IPS-20b (cell line): ENCODE data around the gene ECT2L.

ENCODE experiments used
- H3K27ac ChIP-seq: one replicate; pipeline ENCODE4 v1.5.1; 2013; ENCODE audit warnings: low read length
- H3K27me3 ChIP-seq: 2 replicates; pipeline ENCODE4 v1.6.1; 2013; ENCODE audit warnings: mild to moderate bottlenecking, low read length, inconsistent platforms; ENCODE audit not compliant: insufficient read depth
- H3K36me3 ChIP-seq: 2 replicates; pipeline ENCODE4 v1.6.1; 2013; ENCODE audit warnings: low read depth, mild to moderate bottlenecking, inconsistent platforms, low read length, moderate library complexity; ENCODE audit not compliant: insufficient read depth
- H3K4me1 ChIP-seq: 2 replicates; pipeline ENCODE4 v1.6.1; 2013; ENCODE audit warnings: mild to moderate bottlenecking, control low read depth, inconsistent platforms, low read length, moderate library complexity; ENCODE audit not compliant: insufficient read depth
- H3K4me3 ChIP-seq: 2 replicates; pipeline ENCODE4 v1.5.1; 2013; ENCODE audit warnings: mild to moderate bottlenecking, low read length, inconsistent platforms
- H3K9ac ChIP-seq: 2 replicates; pipeline ENCODE4 v1.6.1; 2013; ENCODE audit warnings: low read depth, mild to moderate bottlenecking, inconsistent platforms, low read length, moderate library complexity
- H3K9me3 ChIP-seq: 2 replicates; pipeline ENCODE4 v1.6.1; 2013; ENCODE audit warnings: mild to moderate bottlenecking, low read depth, low read length, inconsistent platforms; ENCODE audit not compliant: insufficient read depth

ECT2L gene

DNA sequence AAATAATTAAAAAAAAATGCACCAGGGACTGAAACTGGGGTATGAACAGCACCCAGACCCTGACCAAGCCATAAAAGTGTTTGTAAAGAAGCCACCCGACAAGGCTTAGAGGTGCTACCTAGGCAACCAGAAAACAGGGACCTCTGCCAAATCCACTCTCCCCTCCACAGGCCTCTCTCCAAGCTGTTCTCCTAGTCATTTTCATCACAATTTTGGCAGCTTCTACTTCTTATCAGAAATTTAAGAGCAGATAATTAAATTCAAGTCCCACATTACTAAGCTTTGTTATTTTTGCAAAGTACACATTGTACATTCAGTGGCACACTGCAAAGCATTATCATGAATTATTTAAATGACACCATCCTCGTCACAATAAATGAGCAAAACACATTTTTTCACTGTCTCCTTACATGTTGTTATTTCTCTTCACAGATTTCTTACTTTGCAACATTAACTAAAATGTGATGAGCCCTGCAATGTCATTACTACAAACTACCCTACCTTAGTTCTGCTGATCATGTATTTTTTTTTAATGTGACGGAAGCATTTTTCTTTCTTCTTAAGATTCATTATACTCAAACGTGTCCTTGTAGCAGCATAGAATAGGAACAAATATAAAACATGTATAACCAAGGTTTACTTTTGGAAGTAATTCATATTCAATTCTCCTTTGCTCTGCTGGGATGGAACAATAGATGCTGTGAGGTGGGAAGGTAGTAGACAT lies 38.1 kb downstream of the ECT2L start:
- H3K9ac ChIP-seq: no peak overlapping the region
- H3K27ac ChIP-seq: no peak overlapping the region
- no peaks in the 10 kb centered on the region for H3K27me3 ChIP-seq
- no peaks in the 10 kb centered on the region; the same call in 1 of the 2 replicates for H3K9me3 ChIP-seq
- H3K4me1 ChIP-seq: no peaks in the 10 kb centered on the region
- H3K4me3 ChIP-seq: no peak overlapping the region
- no peaks in the 10 kb centered on the region for H3K36me3 ChIP-seq

DNA sequence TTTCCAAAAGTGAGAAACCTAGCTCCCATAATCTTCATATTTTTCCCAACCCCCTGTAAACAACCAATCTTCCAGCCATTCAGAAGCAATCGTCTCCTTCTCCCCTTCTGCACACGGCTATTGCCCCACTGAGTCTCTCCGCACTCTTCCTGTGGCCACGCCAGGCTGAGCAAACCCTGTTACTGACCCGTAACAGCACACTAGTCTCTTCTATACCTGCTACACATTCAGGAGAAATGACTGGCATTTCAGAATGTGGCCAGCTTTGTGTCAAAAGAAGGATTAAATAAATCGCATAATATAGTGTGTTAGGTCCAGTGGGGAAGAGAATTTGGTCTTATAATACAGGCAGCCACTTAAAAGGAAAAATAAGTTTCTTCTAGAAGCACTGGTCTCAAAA lies 41.4 kb downstream of the ECT2L start:
- no peaks in the 10 kb centered on the region for H3K27me3 ChIP-seq
- H3K4me3 ChIP-seq: no peak overlapping the region
- H3K9ac ChIP-seq: no peak overlapping the region
- no peaks in the 10 kb centered on the region for H3K9me3 ChIP-seq
- no peaks in the 10 kb centered on the region for H3K36me3 ChIP-seq
- H3K4me1 ChIP-seq: no peaks in the 10 kb centered on the region
- no peak overlapping the region for H3K27ac ChIP-seq

DNA sequence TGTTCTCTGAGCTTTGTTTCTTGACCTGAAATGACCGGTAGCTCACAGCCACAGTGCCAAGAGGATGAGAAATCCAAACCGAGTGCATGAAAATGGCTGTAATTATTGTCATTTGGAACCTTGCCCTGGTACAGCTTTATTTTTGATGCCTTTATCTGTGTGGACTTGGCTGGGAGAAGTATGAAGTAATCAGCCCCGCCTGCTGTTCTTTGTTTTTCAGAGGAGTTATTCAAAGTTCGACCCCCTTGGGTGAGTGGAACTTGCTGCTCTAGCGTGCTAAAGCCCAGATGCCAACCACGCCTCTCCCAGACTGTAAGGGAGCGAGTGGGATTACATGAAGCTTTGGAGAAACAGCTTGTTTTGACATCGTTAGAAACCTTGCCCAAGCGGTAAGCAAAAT lies 48.3 kb downstream of the ECT2L start:
- Histone ChIP-seq H3K27ac (no peak overlapping the region), H3K9me3 (no peaks in the 10 kb centered on the region), H3K9ac (no peak overlapping the region), H3K4me3 (no peak overlapping the region), H3K27me3 (no peaks in the 10 kb centered on the region), H3K36me3 (no peaks in the 10 kb centered on the region), H3K4me1 (peaks cover 5% of the 10 kb centered on the region)

DNA sequence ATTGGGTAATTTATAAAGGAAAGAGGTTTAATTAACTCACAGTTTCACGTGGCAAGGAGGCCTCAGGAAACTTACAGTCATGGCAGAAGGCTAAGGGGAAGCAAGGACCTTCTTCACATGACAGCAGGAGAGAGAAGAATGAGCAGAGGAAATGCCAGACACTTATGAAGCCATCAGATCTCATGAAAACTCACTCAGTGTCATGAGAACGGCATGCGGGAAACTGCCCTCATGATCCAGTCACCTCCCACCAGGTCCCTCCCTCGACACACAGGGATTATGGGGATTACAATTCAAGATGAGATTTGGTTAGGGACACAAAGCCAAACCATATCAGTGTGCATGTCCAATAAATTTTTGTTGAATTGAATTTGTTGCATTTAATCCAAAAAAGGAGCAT lies 52.0 kb downstream of the ECT2L start:
- Histone ChIP-seq H3K27ac (no peak overlapping the region), H3K9me3 (no peaks in the 10 kb centered on the region), H3K4me3 (no peak overlapping the region), H3K27me3 (no peaks in the 10 kb centered on the region), H3K36me3 (no peaks in the 10 kb centered on the region), H3K9ac (no peak overlapping the region), H3K4me1 (peaks cover 5% of the 10 kb centered on the region)

DNA sequence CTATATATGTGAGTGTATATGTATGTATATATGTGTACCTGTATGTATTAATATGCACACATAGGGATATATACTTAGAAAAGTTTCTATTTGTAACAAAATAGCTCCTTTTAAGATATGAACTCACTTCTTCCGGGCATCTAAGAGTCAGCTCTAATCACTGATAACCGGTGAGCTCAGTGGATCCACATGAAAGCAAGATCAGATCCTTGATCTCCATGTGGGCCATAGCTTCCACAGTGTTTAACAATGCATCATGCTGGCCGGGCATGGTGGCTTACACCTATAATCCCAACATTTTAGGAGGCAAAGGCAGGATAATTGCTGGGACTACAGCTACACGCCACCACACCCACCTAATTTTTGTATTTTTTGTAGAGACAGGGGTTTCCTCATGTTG lies 52.6 kb downstream of the ECT2L start:
- Histone ChIP-seq H3K27me3 (no peaks in the 10 kb centered on the region), H3K9ac (no peak overlapping the region), H3K4me3 (no peak overlapping the region), H3K27ac (no peak overlapping the region), H3K9me3 (no peaks in the 10 kb centered on the region), H3K36me3 (no peaks in the 10 kb centered on the region), H3K4me1 (peaks cover 5% of the 10 kb centered on the region)

DNA sequence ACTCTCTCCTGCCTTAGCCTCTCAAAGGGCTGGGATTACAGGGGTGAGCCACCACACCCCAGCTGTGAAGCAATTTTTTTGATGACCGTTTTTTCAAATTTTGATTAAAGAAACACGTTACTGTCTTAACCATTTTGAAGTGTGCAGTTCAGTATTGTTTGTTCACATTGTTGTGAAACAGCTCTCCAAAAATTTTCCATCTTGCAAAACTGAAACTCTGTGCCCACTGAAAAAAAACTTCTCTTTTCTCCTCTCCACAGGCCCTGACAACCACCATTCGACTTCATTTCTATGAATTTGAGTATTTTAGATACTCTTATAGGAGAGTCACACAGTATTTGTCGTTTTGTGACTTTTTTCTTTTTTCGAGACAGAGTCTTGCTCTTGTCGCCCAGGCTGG lies 53.9 kb downstream of the ECT2L start:
- Histone ChIP-seq H3K4me3 (no peak overlapping the region), H3K9ac (no peak overlapping the region), H3K27ac (no peak overlapping the region), H3K4me1 (no peaks in the 10 kb centered on the region), H3K9me3 (no peaks in the 10 kb centered on the region), H3K36me3 (no peaks in the 10 kb centered on the region), H3K27me3 (no peaks in the 10 kb centered on the region)

DNA sequence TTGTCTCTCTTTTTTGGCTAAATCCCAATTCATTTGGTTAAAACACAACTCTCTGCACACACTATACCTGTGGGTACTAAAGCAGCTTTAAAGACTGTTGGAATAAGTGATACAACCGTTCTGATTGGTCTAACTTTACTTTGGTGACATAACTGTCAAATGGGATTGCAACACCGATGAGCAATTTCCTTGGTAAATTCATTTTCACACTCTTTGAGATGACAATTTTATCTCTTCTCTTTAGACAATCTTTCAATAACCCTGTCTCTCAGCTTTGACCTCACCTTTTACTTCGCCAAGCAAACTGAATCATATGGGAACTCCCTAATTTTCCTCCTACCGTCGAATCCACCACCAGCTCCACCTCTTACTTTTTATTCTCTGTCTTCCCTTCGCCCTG lies 60.8 kb downstream of the ECT2L start:
- H3K27me3 ChIP-seq: no peaks in the 10 kb centered on the region
- H3K27ac ChIP-seq: no peak overlapping the region
- H3K9me3 ChIP-seq: no peaks in the 10 kb centered on the region
- no peak overlapping the region for H3K4me3 ChIP-seq
- no peaks in the 10 kb centered on the region for H3K4me1 ChIP-seq
- H3K9ac ChIP-seq: no peak overlapping the region
- H3K36me3 ChIP-seq: no peaks in the 10 kb centered on the region

DNA sequence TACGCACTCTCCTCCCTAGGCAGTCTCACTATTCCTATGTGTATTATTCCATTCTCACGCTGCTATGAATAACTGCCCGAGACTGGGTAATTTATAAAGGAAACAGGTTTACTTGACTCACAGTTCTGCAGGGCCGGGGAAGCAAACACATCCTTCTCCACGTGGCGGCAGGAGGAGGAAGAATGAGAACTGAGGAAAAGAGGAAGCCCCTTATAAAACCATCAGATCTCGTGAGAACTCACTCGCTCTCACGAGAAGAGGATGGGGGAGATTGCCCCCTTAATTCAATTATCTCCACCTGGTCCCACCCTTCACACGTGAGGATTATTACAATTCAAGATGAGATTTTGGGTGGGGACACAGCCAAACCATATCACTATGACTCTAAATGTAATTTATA lies 61.9 kb downstream of the ECT2L start:
- no peak overlapping the region for H3K27ac ChIP-seq
- H3K36me3 ChIP-seq: no peaks in the 10 kb centered on the region
- H3K9me3 ChIP-seq: no peaks in the 10 kb centered on the region
- H3K4me1 ChIP-seq: no peaks in the 10 kb centered on the region
- H3K4me3 ChIP-seq: no peak overlapping the region
- no peak overlapping the region for H3K9ac ChIP-seq
- H3K27me3 ChIP-seq: no peaks in the 10 kb centered on the region

DNA sequence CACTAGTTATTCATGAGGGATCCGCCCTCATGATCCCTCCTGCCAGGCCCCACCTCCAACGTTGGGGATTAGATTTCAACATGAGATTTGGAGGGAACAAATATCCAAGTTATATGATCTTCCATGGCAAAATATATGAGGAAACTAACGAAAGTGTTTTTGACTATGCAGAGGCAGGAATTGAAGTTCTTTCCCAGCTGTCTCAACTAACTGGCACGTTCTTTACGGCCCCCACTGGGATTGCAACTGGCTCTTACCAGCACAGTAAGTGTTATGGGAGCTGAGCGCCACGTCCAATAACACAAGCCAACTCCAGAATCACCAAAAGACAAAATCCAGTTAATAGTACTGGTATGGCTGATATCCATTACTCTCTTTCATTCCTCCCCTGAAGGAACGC lies 66.6 kb downstream of the ECT2L start:
- Histone ChIP-seq H3K36me3 (no peaks in the 10 kb centered on the region), H3K27me3 (no peaks in the 10 kb centered on the region), H3K4me1 (no peaks in the 10 kb centered on the region), H3K9ac (no peak overlapping the region), H3K9me3 (no peaks in the 10 kb centered on the region), H3K27ac (no peak overlapping the region), H3K4me3 (no peak overlapping the region)

DNA sequence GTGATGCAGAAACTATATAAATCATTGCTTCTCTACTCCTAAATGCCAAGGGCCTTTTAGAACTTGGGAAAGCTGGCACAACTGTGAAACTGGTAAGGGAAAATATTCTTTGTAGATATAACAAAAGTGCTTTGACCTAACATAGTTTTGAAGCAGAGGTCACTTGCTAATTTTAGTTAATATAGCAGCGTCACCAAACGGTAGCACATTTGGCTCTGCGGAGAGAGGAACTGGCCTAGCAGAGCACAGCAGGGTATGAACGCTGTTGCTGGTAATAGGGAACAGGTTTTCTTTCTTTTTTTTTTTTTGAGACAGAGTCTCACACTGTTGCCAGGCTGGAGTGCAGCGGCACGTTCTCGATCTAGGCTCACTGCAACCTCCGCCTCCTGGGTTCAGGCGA lies 67.4 kb downstream of the ECT2L start:
- Histone ChIP-seq H3K9me3 (no peaks in the 10 kb centered on the region), H3K27me3 (no peaks in the 10 kb centered on the region), H3K36me3 (no peaks in the 10 kb centered on the region), H3K27ac (no peak overlapping the region), H3K9ac (no peak overlapping the region), H3K4me3 (no peak overlapping the region), H3K4me1 (no peaks in the 10 kb centered on the region)

DNA sequence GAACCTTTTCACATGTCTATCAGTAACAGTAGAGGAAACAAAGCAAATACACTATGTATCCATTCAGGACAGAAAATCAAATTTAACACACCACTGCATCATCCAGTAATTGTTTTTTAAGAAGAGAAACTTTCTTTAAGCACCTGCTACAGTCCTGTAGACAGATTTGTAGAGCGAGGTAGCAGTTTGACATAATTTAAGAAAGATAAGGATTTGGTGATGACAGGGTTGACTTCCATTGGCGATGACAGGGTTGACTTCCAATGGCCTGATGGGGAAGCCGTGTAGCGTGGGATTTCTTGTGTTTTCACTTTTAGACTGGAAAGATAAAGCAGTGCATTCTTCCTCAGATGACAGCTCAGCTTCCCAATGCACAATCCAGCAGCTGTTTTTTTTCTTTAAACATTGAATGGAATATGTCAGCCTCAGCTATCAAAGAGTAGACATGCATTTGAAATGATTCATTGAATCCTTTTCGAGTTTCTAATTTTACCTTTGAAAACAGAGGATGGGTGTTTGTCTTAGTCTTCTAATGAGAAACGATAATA lies 68.5 kb downstream of the ECT2L start:
- no peaks in the 10 kb centered on the region for H3K27me3 ChIP-seq
- no peak overlapping the region for H3K4me3 ChIP-seq
- no peaks in the 10 kb centered on the region for H3K9me3 ChIP-seq
- H3K4me1 ChIP-seq: no peaks in the 10 kb centered on the region
- H3K36me3 ChIP-seq: no peaks in the 10 kb centered on the region
- H3K27ac ChIP-seq: no peak overlapping the region
- no peak overlapping the region for H3K9ac ChIP-seq

DNA sequence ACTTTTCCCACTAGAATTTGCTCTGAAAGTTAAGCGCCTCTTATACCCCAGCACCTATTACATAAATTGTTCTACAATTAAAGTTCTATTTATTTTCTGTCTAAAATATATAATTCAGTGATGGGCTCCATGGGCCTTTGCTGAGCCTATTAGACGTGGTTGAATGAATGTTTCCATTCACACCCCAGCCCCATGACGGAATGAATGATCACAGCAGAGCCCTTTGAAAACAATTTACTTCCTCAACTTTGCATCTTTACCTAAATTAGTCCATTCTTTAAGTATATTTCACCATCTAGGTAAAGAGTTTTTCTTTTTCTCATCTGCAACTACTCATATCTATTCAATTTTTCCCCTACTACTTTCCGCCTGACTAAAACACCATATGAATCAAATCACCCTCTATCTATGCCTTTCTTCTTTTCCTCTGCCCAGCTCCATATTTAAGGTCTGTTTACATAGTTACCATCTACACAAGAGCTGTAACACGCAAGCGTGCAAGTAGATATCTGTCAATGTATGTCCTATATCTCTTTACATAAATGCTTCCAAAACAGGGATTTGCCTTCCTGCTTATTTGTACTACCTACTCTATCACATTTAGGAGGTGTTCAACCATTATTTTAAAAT lies 69.7 kb downstream of the ECT2L start:
- Histone ChIP-seq H3K27ac (no peak overlapping the region), H3K9ac (no peak overlapping the region), H3K4me1 (no peaks in the 10 kb centered on the region), H3K9me3 (no peaks in the 10 kb centered on the region), H3K4me3 (no peak overlapping the region), H3K27me3 (no peaks in the 10 kb centered on the region), H3K36me3 (no peaks in the 10 kb centered on the region)
